Heart left ventricle (tissue), 16 donors: ENCODE data around the gene SLC9A3. TPM values are rescaled to one million over a fixed set of nuclear protein-coding genes. Genes with fewer than 3 reads are reported as not detected.

Experiments used
- ATAC-seq, 4 donors: fragments of 200-7000 bp; cut with Tn5 transposase; one replicate each; pipeline ENCODE4 v1.9.1; 2020 to 2022; ENCODE audit warnings: moderate library complexity in 4 of 4, mild to moderate bottlenecking in 3 of 4, moderate number of reproducible peaks in 1 of 4
- DNase-seq, 5 donors: peaks; one replicate each; pipeline ENCODE4 v3.0.0-alpha.2; 2020
- H3K27ac ChIP-seq, 12 donors: fragments of 200-600 bp; sonication (generic) in 4 of 12; one replicate each; pipeline versions ENCODE4 v1.5.0 to v1.8.0; 2016 to 2022; ENCODE audit warnings: mild to moderate bottlenecking in 2 of 12
- H3K27me3 ChIP-seq, 9 donors: fragments of 200-600 bp; sonication (generic) in 2 of 9; one replicate each; pipeline versions ENCODE4 v1.5.1 to v1.8.0; 2016 to 2022; ENCODE audit warnings: mild to moderate bottlenecking in 3 of 9
- H3K36me3 ChIP-seq, 9 donors: fragments of 200-600 bp; sonication (generic) in 2 of 9; one replicate each; pipeline versions ENCODE4 v1.5.0 to v1.8.0; 2018 to 2022; ENCODE audit warnings: mild to moderate bottlenecking in 2 of 9
- H3K4me1 ChIP-seq, 12 donors: fragments of 200-600 bp; sonication (generic) in 4 of 12; one replicate each; pipeline versions ENCODE4 v1.5.0 to v1.8.0; 2016 to 2022; ENCODE audit warnings: mild to moderate bottlenecking in 3 of 12
- H3K4me3 ChIP-seq, 12 donors: fragments of 200-600 bp; sonication (generic) in 4 of 12; one replicate each; pipeline versions ENCODE4 v1.5.0 to v1.8.0; 2017 to 2022; ENCODE audit warnings: mild to moderate bottlenecking in 9 of 12, moderate library complexity in 4 of 12
- H3K9me3 ChIP-seq, 12 donors: fragments of 200-600 bp; sonication (generic) in 4 of 12; one replicate each; pipeline versions ENCODE4 v1.5.0 to v1.8.0; 2016 to 2022; ENCODE audit warnings: mild to moderate bottlenecking in 1 of 12
- POLR2A ChIP-seq, 2 donors: fragments of 450-650 bp; IDR thresholded peaks; one replicate each; pipeline ENCODE4 v1.6.1; 2017; ENCODE audit warnings: antibody characterized with exemption in 2 of 2, mild to moderate bottlenecking in 2 of 2, moderate library complexity in 2 of 2
- WGBS, 4 donors: extraction: QIAGEN DNeasy Blood & Tissue Kit in 2 of 4; methylation state at CpG; one replicate each; pipeline versions ENCODE4 v1.1.5 to v1.1.7; 2013 to 2018; 5-methylcytosine and 5-hydroxymethylcytosine counted together
- intact Hi-C, 10 donors: fragments of 100-400 bp; cut with DNase I; formaldehyde crosslinking; loops; one replicate each; pipeline versions ENCODE4 v1.11.1 to v1.14.2; 2022
- polyA plus RNA-seq, 2 donors: library from polyadenylated mRNA; stranded (reverse); fragments of 200-250 nt; gene quantifications; one replicate each; pipeline ENCODE4 v1.2.3, GENCODE V29; 2013
- total RNA-seq, 9 donors: library from RNA; depleted of rRNA in 2 of 9; stranded (reverse); fragments of >200 nt in 2 of 9; fragmentation: NEBNext Ultra II Directional in 3 of 9; extraction: Animal tissue kit (Norgen Biotek cat#: 25700) in 3 of 9; gene quantifications; one replicate each; pipeline versions ENCODE4 v1.1.0 to v1.2.4, GENCODE V29; 2016 to 2023
- TF ChIP-seq, protein P1 (sequence below), 12 donors: fragments of 200-600 bp; sonication (generic) in 4 of 12; IDR thresholded peaks; one replicate each; pipeline versions ENCODE4 v1.5.0 to v1.8.0; 2018 to 2022; ENCODE audit warnings: antibody characterized with exemption in 12 of 12, mild to moderate bottlenecking in 5 of 12
- donor health status: ischemic (EF 13 %, LVEDD 7.1; RV severe dilation, severe dysfunction).
- donor health status: healthy with polysubstance abuse.
- donor health status: DM: no; HTN: yes; CAD: no.
- donor health status: DM: no; HTN: no; CAD: no.
- donor health status: ischemic (EF 25% LVEDD 6.9; RV normal size, moderate dysfunction).
- donor health status: ischemic (EF 25% LVEDD 5.7; RV mildly dilated, moderate dysfunction).
- donor health status: healthy.
- donor health status: DM: yes; HTN: yes; CAD: no.
- donor health status: ischemic (EF 35%, LVEDD 5.7; RV mildly dilated, moderate dysfunction).
- donor health status: nonischemic (EF 11% LVEDD 7.7; RV severe dilation, severe dysfunction).
- donor health status: DM: yes; HTN: yes; CAD: no.
- donor health status: PGD.
- donor health status: ischemic (EF 29% LVEDD 5.4; RV normal size, mild dysfunction).
- donor health status: nonischemic (EF 23%, LVEDD 6.1; RV moderate dilation, normal function).

Gene SLC9A3
- total and polyA plus RNA-seq, 11 donors: 0.50 to 3.8 (median 1.0) TPM

DNA sequence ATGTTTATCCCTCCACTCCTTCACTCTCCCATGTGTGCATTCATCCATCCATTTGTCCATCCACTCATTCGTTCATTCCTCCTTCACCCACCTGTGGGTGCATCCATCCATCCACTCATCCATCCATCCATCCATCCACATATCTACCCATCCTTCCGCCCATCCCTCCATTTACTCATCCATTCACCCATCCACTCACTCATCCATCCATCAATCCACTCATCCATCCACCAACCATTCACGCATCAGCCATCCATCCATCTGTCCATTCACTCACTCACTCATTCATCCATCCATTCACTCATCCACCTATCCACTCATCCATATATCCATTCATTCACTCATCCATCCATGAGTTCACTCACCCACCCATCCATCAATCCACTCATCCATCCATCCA, 7.3 kb downstream of the SLC9A3 start:
- H3K9me3 ChIP-seq: no peaks in the 10 kb centered on the region
- ATAC-seq: no peak
- H3K36me3 ChIP-seq: no peaks in the 10 kb centered on the region
- DNase-seq: no peak
- no peak overlapping the region for H3K4me3 ChIP-seq
- TF ChIP-seq, protein P1, sequence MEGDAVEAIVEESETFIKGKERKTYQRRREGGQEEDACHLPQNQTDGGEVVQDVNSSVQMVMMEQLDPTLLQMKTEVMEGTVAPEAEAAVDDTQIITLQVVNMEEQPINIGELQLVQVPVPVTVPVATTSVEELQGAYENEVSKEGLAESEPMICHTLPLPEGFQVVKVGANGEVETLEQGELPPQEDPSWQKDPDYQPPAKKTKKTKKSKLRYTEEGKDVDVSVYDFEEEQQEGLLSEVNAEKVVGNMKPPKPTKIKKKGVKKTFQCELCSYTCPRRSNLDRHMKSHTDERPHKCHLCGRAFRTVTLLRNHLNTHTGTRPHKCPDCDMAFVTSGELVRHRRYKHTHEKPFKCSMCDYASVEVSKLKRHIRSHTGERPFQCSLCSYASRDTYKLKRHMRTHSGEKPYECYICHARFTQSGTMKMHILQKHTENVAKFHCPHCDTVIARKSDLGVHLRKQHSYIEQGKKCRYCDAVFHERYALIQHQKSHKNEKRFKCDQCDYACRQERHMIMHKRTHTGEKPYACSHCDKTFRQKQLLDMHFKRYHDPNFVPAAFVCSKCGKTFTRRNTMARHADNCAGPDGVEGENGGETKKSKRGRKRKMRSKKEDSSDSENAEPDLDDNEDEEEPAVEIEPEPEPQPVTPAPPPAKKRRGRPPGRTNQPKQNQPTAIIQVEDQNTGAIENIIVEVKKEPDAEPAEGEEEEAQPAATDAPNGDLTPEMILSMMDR (IDR thresholded peaks at IDR 0.05): no peak
- TF ChIP-seq POLR2A (IDR thresholded peaks at IDR 0.05): no peak
- intact Hi-C loops: no loop called here
- whole genome bisulfite sequencing, 4 donors: 89 to 92% (median 91%) methylated on average over 3 of the region's 3 CpGs
- H3K27me3 ChIP-seq: peaks cover 17 to 85% (median 38%) of the 10 kb centered on the region in 9 donors
- no peaks in the 10 kb centered on the region for H3K4me1 ChIP-seq
- H3K27ac ChIP-seq: no peak overlapping the region

DNA sequence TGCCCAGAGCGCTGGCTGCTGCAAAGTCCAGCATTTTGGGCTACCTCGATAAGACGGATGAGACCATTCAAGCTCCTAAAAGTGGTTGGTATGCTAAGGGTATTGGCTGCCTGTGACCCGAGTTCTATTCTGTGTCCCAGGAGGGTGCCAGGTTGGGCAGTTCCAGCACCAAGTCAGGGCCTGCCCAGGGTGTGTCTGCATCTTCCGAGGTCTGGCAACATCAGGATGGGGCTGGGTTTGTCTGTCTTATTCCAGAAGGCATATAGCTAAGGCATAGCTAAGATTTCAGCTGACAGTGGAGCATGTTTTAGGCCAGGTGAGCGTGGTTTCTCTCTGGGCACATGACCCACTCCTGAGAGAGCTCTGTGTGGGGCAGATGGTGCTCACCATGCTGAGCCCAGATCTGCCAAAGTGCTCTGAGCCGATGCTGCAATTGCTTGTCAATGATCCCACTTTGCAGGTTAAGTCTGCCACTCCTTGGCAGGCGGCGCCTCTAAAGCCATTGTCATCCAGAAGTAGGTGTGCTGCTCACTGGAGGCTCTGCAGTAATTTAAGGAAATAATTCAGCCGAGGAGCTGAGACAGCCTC, 7.8 kb downstream of the SLC9A3 start:
- Histone ChIP-seq H3K4me1 (no peaks in the 10 kb centered on the region), H3K36me3 (no peaks in the 10 kb centered on the region), H3K27me3 (peaks cover 12 to 80% (median 38%) of the 10 kb centered on the region in 9 donors), H3K9me3 (no peaks in the 10 kb centered on the region), H3K4me3 (no peak overlapping the region), H3K27ac (no peak overlapping the region)
- no peak for TF ChIP-seq POLR2A (IDR thresholded peaks at IDR 0.05)
- TF ChIP-seq, protein P1 (IDR thresholded peaks at IDR 0.05): no peak
- WGBS, 4 donors: 76 to 85% (median 81%) methylated on average over 8 to 10 of the region's 10 CpGs
- intact Hi-C loops: no loop called here
- DNase-seq: no peak
- ATAC-seq: no peak

DNA sequence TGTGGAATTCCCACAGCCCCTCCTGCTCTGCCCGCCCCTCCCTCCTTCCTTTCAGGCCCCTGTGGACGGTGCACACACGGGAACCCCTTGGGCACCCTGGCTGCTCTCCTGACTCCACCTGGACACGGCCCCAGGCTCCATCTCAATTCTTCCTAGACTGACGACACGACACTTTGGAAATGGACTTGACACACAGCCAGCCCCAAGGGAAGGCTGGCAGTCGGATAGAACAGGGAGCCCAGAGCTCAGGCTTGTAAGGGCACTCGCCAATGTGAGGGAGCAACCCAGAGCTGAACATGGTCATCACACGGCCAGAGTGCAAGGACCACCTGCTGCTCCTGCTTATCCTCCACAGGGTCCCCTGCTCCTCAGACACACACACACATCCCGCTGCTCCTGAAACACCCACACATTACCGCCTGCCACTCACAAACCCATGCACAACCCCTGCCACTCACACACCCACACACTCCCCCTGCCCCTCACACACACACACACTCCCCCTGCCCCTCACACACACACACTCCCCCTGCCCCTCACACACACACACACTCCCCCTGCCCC, 8.9 kb downstream of the SLC9A3 start:
- TF ChIP-seq, protein P1 (IDR thresholded peaks at IDR 0.05): no peak
- no peak for TF ChIP-seq POLR2A (IDR thresholded peaks at IDR 0.05)
- Histone ChIP-seq H3K27ac (no peak overlapping the region), H3K9me3 (no peaks in the 10 kb centered on the region), H3K36me3 (no peaks in the 10 kb centered on the region), H3K27me3 (peaks cover 9 to 69% (median 29%) of the 10 kb centered on the region in 9 donors), H3K4me3 (no peak overlapping the region), H3K4me1 (no peaks in the 10 kb centered on the region)
- WGBS, 4 donors: 25 to 27% (median 27%) methylated on average over 11 of the region's 11 CpGs
- peak in 2 of 4 donors; percentile 35 to 52 for ATAC-seq
- peak in 1 of 5 donors; percentile 39 for DNase-seq
- intact Hi-C loops: no loop called here

DNA sequence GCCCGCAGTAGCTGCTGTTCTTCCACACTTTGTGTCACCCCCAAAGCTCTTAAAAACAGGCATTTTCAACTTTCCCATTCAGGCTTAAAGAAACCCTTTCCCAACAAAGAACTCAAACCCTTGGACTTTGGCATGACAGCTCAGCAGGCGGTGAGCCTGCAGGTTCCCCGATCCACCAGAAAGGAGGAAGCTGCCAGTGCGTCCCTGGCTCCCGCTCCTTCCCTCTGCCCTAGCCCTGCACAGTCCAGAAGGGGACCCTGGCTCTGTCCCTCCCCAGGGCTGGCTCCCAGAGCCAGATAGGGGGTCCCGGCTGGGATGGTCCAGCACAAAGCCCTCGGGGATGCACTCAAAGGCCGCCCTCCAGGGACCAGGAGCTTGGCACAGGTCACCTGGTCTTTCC, 9.6 kb downstream of the SLC9A3 start:
- 72 to 78% (median 77%) methylated on average over 7 to 8 of the region's 8 CpGs for WGBS, 4 donors
- DNase-seq (no peak), ATAC-seq (no peak)
- H3K27ac ChIP-seq: no peak overlapping the region
- no peaks in the 10 kb centered on the region for H3K9me3 ChIP-seq
- no peak overlapping the region for H3K4me3 ChIP-seq
- peaks cover 8 to 64% (median 23%) of the 10 kb centered on the region in 9 donors for H3K27me3 ChIP-seq
- H3K4me1 ChIP-seq: no peaks in the 10 kb centered on the region
- intact Hi-C loops: no loop called here
- H3K36me3 ChIP-seq: no peaks in the 10 kb centered on the region
- no peak for TF ChIP-seq POLR2A (IDR thresholded peaks at IDR 0.05)
- TF ChIP-seq, protein P1 (IDR thresholded peaks at IDR 0.05): no peak
